Raji (cell line): ENCODE results near the gene FAM50A.

Experiments
- POLR2A ChIP-seq: IDR thresholded peaks from 2 replicates; pipeline ENCODE4 v1.6.1; 2011; ENCODE audit warnings: low read depth, low read length, control low read depth; ENCODE audit not compliant: insufficient read depth

The FAM50A gene

DNA sequence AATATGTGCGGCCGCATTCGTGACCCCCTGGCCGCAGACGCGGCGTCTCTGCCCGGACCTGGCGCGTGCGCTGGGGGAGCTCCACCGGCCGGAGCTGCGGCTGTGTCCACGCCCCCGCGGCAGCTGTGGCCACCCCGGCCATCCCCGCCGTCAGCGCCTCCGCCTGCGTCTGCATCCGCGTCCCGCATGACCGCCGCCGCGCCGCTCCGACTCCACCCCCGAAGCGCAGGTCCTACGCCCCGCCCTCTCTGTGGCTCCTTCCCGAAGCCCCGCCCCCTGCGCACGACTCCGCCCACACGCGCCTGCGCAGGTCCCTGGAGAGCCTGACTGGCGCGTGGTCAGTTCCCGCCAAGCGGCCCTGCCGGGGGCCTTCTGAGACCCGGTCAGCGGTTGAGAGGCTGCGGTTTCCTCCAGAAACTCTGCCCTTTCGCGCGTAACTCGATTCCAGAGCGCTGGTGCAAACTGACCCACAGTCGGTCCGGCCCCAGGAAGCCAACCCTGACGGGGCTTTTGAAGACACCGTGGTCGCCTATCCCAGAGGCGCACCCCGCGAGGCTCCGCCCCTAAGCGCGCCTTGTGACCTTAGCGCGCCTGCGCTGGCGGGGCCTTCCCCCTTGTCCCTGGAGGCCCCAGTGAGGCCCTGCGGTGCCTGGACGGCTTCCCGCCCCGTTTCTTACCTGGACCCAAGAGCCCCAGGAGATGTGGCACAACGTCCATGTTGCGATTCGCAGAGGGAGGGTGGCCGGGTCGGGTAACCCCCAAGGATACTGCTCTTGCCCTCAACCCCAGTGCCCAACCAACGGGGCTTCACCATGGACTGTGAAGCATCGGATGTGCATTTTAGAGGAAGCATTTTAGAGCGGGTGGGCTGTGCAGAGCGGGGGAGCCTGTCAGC, 35.0 kb downstream of the FAM50A start, which contains the start of gene LAGE3:
LAGE3 (minus strand) TSS at position 554 of the 895 bp plus-strand sequence; CDS start at position 188, 366 bp downstream.
- TF ChIP-seq POLR2A = peak; percentile 65

DNA sequence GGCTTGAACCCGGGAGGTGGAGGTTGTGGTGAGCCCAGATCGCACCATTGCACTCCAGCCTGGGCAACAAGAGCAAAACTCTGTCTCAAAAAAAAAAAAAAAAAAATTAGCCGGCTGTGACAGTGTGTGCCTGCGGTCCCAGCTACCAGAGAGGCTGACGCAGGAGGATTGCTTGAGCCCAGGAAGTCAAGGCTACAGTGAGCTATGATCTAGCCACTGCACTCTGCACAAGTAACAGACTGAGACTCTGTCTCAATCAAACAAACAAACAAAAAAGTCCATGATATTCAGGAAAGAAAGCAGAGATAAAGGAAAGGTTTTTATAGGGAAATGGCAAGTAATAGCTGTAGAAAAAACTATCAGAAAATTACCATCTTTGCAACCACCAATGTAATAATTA, 37.3 kb downstream of the FAM50A start:
- no peak for TF ChIP-seq POLR2A

DNA sequence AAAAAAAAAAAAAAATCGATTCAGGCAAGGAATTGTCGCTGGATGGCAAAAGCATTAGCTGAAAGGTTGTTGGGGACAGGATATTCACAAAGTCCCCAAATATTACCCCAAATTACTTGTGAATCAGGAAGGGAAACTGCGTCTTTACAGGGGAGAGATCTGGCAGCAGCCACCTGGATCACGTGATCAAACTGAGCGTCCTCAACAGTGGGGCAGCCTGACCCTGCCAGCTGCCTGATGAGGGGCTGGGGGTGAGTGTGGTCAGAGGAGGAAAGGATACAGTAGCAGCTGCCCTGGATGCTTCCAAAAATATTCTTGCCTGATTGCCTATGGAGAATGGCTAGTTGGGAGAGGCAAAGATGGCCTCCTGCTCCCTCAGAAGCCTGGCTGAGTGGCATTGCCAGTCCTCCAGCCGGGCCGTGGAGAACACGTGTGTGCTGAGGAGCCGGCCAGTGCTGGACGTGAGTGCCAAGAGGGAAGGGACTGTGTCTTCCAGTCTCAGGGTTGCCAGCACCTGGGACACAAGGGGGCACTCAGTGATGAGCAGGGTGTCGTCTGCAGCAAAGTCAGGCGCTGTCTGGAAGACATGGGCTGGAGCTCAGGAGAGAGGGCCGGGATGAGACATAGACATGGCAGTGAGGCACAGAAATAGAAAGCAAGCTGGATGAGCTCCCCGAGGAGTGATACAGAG, 38.1 kb downstream of the FAM50A start:
- TF ChIP-seq POLR2A = no peak

DNA sequence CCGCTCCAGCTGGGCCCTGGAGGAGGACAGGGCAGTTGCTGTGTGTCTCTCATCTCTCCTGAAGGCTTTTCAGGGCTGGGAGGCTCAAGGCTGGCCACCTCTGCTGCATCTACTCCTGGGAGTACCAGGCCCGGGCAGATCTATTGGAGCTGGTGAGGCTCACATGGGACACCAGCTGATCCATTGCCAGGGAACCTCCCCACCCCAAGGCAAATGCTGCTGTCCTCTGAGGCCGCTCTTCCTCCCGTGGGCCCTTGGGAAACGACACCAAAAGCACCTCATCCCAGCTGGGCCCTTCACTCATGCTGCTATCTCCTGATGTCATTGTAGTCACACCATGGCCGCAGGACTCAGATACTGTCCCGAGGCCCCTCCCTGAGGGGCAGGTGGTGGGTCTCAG, 38.8 kb downstream of the FAM50A start:
- no peak for TF ChIP-seq POLR2A

DNA sequence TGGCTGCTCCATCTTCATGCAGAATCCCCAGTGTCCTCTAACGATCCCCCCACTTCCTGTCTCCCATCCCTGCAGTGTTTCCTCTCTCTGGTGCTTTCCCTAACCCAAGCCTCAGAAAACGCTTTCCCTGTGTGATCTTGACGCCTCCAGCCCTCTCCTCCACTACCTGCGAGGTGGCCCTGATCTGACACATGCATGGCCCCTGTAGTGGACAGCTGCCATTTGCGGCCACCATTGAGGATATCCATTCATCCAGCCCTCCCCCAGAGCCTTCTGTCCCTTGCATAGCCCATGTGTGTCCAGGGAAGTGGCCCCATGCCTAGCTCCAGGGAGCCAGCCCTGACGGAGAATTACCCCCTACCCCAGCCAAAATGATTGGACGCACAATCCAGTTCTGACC, 39.4 kb downstream of the FAM50A start:
- 0 out of 2 replicates have a peak, but pooled peaks have one; percentile 26 for TF ChIP-seq POLR2A

DNA sequence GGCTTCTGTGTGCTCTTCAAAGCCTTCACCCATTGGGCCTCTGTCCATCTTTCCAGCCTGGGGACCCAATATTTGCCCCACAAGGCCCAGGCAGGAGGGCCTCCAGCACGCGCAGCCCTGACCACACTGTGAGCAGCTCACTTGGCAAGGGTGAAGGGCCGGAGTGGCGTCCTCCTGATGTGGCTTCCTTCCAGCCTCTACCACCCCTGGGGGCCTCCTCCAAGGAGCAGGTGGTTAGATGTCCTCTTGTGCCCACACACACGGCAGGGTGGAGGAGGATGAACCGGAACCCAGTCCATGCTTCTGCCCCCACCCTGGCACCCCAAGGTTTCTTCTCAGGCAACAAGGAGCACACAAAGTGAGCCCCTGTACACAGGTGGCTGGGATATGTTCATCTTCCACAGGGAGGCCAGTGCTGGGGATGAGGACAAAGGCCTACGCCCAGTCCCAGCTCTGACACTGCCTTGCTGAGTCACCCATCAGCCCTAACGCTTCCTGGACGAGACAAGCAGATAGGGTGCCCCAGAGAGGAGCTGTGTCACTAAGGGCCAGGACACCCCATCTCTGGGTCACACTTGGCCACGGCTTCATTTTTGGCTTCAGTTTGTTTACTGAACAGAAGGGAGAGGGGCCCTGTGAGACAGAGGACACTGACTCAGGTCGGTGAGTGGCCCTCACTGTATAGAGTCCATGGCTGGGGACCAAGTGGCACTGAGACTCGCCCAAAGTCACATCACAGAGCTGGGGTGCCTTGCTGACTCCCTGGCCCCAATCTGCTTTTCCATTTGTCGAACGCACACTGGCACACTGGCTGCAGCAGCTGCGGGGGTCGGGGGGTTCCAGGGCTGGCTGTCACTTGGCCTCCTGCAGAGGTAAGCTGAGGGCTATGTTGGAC, 40.6 kb downstream of the FAM50A start:
- no peak for TF ChIP-seq POLR2A

DNA sequence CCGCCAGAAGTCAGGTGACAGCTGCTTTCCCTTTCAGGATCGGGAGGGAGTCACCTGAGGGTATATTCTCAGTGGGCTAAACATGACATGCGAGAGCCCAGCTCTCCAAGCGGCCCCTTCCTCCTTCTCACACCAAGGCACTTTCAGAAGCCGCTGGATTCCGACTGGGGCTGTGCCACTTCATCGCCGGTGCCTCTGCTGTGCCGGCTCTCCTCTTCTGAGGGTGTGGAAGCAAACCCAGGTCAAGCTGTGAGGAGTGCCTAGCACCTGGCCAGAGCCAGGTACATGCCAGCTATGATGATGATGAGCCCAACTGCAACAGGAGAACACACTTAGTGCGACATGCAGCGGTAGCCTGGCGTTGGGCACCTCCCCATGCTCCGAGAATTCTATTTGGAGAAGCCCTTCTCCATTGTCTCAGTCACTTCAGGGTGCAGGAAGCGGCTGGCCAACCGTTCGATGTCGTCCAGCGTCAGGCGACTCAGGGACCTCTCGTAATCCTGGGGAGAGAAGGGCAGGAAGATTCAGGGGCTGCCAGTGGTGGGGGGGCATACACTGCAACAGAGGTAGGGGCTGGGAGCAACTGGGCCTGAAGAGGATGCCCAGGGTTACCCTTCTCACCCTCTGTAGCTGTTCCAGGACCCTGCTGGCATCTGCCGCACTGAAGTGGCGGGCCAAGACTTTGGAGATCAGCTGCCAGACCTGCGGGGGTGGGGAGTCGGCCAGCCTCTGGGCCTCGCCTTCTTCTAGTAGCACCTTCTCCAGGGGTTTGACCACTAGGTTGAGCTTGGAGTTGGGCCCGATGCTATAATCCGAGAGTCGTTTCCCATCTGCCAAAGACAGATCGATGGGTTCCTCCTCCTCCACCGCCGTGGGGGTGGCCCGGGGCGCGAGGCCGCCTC, 41.5 kb downstream of the FAM50A start:
- no peak for TF ChIP-seq POLR2A

DNA sequence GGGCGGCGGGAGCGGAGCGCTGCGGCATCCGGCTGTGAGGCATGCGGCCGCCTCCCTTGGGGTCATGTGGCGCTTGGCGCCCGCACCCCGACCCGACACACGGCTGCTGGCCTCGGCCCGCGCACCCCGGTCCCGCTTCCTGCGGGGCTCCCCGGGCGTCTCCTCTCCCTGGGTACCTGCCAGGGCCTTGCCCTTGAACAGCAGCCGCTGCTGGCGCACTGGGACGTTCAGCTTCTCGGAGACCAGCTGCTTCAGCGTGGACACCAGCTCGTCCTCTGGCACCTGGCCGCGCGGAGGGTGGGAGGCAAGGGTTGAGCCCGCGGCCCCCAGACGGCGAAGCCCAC, 42.1 kb downstream of the FAM50A start:
- TF ChIP-seq POLR2A = no peak

DNA sequence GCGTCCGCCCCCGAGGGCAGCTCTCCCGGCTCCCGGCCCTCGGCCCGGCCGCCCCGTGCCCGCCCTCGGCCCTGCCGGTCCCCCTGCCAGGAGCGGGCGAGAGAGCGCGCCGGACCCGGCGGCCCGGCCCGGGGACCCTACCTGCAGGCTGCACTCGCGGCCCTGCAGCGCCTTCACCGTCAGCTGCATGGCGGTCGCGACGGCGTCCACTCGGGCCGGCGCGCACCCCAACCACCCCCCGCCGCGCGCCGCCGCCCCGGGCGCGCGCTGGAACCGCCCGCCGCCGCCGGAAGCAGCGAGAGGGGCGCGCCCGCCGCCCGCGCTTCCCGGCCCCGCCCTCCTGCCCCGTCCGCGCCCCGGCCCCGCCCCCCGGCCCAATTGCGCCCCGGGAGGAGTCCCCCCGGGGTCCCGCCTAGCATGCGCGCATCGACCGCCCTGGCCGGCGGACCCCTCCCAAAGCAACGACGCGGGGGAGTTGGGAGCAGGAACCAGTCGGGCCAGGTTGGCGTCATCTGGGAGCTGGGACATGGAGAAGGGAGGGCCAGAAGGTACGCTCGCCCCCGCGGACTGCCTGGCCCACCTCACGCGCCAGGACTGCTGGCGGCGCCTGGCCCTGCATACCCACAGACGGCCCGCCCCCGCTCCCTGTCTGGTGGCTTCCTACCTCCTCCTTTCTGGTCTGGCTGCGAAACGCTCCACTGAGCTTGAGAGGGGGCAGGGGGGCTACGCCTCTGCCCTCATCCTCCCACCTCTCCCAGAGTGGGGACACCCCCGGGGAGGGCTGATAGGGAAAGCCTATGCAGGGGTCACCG, 42.7 kb downstream of the FAM50A start, which contains the start of gene UBL4A:
UBL4A (minus strand) TSS at position 220 of the 812 bp plus-strand sequence; CDS start at position 189, 31 bp downstream.
- TF ChIP-seq POLR2A = peak; percentile 60

DNA sequence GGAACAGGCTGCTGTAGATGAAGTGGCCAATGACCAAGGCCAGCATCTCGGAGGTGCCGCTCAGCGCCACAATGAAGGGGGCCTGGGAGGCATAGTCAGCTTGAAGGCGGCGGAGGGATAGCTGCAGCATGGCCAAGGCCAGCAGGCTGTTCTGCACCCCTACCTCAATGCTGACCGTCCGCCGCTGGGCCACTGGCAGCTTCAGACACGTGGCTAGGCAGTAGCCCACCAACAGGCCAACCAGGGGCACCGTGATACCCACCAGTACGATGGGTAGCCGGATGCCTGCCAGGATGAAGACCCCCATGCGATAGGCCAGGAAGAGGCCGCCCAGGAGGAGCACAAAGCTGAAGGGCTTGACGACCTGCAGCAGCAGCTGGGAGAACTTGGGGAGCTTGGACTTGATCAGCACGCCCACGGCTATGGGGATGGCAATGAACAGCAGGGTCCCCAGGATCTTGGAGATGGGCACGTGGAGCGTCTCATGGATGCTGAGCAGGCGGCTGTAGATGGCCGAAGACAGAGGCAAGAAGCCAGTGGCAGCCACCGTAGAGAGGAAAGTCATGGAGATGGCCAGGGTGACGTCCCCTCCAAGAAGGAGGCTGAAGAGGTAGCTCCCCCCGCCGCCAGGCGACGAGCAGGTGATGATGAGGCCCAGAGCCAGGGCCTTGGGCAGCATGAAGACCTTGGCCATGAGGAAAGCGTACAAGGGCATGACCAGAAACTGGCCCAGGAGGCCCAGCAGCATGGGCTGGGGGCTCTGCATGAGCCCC, 43.8 kb downstream of the FAM50A start:
- no peak for TF ChIP-seq POLR2A

DNA sequence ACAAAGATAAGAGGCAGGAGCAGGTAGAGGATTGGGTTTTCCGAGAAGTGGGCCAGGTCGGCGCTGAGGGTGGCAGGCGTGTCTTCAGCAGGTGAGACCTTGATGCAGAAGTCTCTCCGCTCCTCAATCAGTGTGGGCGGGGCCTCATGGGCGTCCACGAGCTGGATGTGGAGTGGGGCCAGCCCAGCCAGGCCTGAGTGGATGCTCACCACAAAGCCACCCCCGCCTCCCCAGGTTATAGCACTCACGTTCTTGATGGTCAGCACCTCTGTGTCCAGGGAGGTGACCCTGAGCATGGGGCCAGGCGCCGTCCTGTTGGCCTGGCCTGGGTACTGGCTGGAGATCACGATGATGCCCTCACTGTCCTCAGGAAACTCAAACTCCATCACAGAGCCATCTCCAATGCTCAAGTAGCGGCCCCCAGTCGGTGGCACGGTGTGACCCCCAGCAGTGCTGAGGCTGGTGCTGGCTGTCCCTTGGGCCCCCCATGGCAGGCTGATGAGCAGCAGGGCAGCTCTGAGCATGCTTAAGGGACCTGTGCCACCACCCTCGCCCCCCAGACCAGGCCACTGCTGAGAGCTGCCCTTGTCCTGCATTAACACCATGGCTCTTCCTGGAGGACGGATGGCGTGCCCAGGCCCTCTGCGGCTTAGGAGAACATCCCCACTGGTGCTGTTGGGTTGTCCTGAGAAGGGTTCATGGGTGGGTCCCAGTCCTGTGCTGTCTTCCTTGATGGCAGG, 44.6 kb downstream of the FAM50A start:
- TF ChIP-seq POLR2A = no peak

DNA sequence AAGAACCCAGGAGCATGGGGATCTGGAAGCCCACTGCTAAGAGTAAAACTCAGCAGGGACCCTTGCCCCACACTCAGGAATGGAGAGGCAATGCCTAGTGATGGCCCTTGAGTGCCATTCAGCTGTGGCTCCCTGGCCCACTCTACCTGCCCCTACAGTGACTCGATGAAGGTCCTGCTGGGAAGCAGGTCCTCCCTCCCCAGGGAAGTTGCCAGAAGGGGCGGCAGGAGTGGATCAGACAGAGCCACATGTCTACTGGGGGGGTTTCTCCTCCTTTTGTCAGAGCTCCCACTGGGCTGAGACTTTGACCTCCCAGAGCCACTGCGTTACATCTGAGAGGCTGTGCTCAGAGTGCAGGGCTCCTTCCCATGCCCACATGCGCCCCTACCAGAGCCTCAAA, 45.2 kb downstream of the FAM50A start:
- no peak for TF ChIP-seq POLR2A
